Sigmoid colon (tissue), 7 donors: ENCODE measurements around the gene SDK1. TPM values are rescaled to one million over a fixed set of nuclear protein-coding genes. Genes with fewer than 3 reads are reported as not detected.

Experiments
- DNase-seq: peaks from one replicate; pipeline ENCODE4 v3.0.0-alpha.2; 2019
- H3K27ac ChIP-seq, 4 donors: fragments of 200-600 bp; sonication (generic); one replicate each; pipeline ENCODE4 v1.5.1; 2016 to 2019; ENCODE audit warnings: mild to moderate bottlenecking in 1 of 4
- H3K27me3 ChIP-seq, 3 donors: fragments of 200-600 bp; sonication (generic); one replicate each; pipeline ENCODE4 v1.5.1; 2019; ENCODE audit warnings: mild to moderate bottlenecking in 1 of 3
- H3K36me3 ChIP-seq, 4 donors: fragments of 200-600 bp; sonication (generic); one replicate each; pipeline ENCODE4 v1.5.1; 2016 to 2019
- H3K4me1 ChIP-seq, 4 donors: fragments of 200-600 bp; sonication (generic); one replicate each; pipeline ENCODE4 v1.5.1; 2017 to 2019
- H3K4me3 ChIP-seq, 4 donors: fragments of 200-600 bp; sonication (generic); one replicate each; pipeline ENCODE4 v1.5.1; 2017 to 2019; ENCODE audit warnings: mild to moderate bottlenecking in 2 of 4, moderate library complexity in 1 of 4
- H3K9me3 ChIP-seq, 4 donors: fragments of 200-600 bp in 3 of 4; sonication (generic) in 3 of 4; one replicate each; pipeline versions ENCODE4 v1.5.1 to v1.6.1; 2013 to 2019
- EP300 ChIP-seq, 4 donors: sonication (generic); formaldehyde crosslinking; IDR thresholded peaks; one replicate each; pipeline ENCODE4 v1.6.1; 2017; ENCODE audit warnings: antibody characterized with exemption in 4 of 4
- POLR2A ChIP-seq, 2 donors: fragments of 450-650 bp; IDR thresholded peaks; one replicate each; pipeline ENCODE4 v1.6.1; 2016; ENCODE audit warnings: antibody characterized with exemption in 2 of 2, mild to moderate bottlenecking in 2 of 2, moderate library complexity in 2 of 2
- POLR2AphosphoS5 ChIP-seq, 4 donors: sonication (generic); formaldehyde crosslinking; IDR thresholded peaks; one replicate each; pipeline ENCODE4 v1.6.1; 2017; ENCODE audit warnings: antibody characterized with exemption in 4 of 4
- WGBS, 2 donors: extraction: QIAGEN DNeasy Blood & Tissue Kit; methylation state at CpG; one replicate each; pipeline ENCODE4 v1.1.7; 2013; 5-methylcytosine and 5-hydroxymethylcytosine counted together
- intact Hi-C: fragments of 100-400 bp; cut with DNase I; formaldehyde crosslinking; loops from one replicate; pipeline ENCODE4 v1.15.1; 2023
- polyA plus RNA-seq, 3 donors: library from polyadenylated mRNA; stranded (reverse); fragments of 200-250 nt; gene quantifications; one replicate each; pipeline ENCODE4 v1.2.3, GENCODE V29; 2013
- total RNA-seq, 4 donors: library from RNA; depleted of rRNA; stranded (reverse); fragments of >200 nt; gene quantifications; one replicate each; pipeline ENCODE4 v1.1.0, GENCODE V29; 2016
- TF ChIP-seq, protein P1 (sequence below), 4 experiments: fragments of 450-650 bp in 3 of 4; fragments of 200-600 bp in 1 of 4; IDR thresholded peaks; one replicate each; pipeline ENCODE4 v1.5.1; 2016 to 2019; ENCODE audit warnings: antibody characterized with exemption in 4 of 4, mild to moderate bottlenecking in 3 of 4, moderate library complexity in 2 of 4
- donor health status: healthy with polysubstance abuse.
- donor health status: Bipolar disorder and iron deficiency.
- donor health status: healthy.

The SDK1 gene
- total and polyA plus RNA-seq, 7 donors: under 0.01 to 23.0 (median 10.0) TPM; not detected in 1

DNA sequence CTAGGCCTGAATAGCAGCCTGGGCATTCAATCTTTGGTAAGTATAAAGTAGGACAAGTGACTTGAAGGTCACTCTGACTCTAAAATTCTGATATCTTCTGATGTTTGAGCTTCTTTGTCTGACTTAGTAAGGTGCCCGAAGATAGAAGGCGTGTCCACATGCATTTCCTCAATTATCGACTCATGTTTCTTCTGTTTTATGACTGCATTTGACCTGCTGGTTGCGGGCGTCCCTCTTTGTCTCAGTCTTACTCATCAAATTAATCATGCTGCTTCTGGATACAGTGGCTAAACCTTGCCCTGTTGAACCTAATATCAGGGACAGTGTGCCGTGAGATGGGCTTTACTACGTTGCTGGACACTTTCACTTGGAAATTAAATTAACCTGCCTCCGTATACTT, 534.1 kb downstream of the SDK1 start:
- Histone ChIP-seq H3K27me3 (no peaks in the 10 kb centered on the region), H3K4me3 (no peak overlapping the region), H3K4me1 (no peaks in the 10 kb centered on the region), H3K36me3 (no peaks in the 10 kb centered on the region), H3K9me3 (no peaks in the 10 kb centered on the region), H3K27ac (no peak overlapping the region)
- TF ChIP-seq POLR2A (IDR thresholded peaks at IDR 0.05) (no peak), POLR2AphosphoS5 (IDR thresholded peaks at IDR 0.05) (no peak), EP300 (IDR thresholded peaks at IDR 0.05) (no peak)
- TF ChIP-seq, protein P1, sequence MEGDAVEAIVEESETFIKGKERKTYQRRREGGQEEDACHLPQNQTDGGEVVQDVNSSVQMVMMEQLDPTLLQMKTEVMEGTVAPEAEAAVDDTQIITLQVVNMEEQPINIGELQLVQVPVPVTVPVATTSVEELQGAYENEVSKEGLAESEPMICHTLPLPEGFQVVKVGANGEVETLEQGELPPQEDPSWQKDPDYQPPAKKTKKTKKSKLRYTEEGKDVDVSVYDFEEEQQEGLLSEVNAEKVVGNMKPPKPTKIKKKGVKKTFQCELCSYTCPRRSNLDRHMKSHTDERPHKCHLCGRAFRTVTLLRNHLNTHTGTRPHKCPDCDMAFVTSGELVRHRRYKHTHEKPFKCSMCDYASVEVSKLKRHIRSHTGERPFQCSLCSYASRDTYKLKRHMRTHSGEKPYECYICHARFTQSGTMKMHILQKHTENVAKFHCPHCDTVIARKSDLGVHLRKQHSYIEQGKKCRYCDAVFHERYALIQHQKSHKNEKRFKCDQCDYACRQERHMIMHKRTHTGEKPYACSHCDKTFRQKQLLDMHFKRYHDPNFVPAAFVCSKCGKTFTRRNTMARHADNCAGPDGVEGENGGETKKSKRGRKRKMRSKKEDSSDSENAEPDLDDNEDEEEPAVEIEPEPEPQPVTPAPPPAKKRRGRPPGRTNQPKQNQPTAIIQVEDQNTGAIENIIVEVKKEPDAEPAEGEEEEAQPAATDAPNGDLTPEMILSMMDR (IDR thresholded peaks at IDR 0.05): no peak
- WGBS, 2 donors: 24 to 76% methylated on average over 8 of the region's 8 CpGs
- DNase-seq: no peak
- intact Hi-C loops: no loop called here

GRCh38 chr7:3836855-3837254, 535.8 kb downstream of the SDK1 start:
- intact Hi-C loops: no loop called here
- DNase-seq: no peak
- Histone ChIP-seq H3K4me3 (no peak overlapping the region), H3K9me3 (no peaks in the 10 kb centered on the region), H3K27me3 (no peaks in the 10 kb centered on the region), H3K27ac (no peak overlapping the region), H3K4me1 (no peaks in the 10 kb centered on the region), H3K36me3 (no peaks in the 10 kb centered on the region)
- WGBS, 2 donors: 87% methylated on average over 7 of the region's 7 CpGs
- TF ChIP-seq, protein P1 (IDR thresholded peaks at IDR 0.05): no peak

GRCh38 chr7:3844540-3845151, 543.6 kb downstream of the SDK1 start:
- no peak for DNase-seq
- no peak overlapping the region for H3K27ac ChIP-seq
- TF ChIP-seq POLR2A (IDR thresholded peaks at IDR 0.05): no peak
- TF ChIP-seq, protein P1 (IDR thresholded peaks at IDR 0.05): no peak
- no peak for TF ChIP-seq POLR2AphosphoS5 (IDR thresholded peaks at IDR 0.05)
- no peak for TF ChIP-seq EP300 (IDR thresholded peaks at IDR 0.05)
- WGBS, 2 donors: 87 to 92% methylated on average over 10 of the region's 10 CpGs
- no peaks in the 10 kb centered on the region for H3K27me3 ChIP-seq
- no peaks in the 10 kb centered on the region for H3K9me3 ChIP-seq
- no peaks in the 10 kb centered on the region for H3K36me3 ChIP-seq
- H3K4me1 ChIP-seq: no peaks in the 10 kb centered on the region
- H3K4me3 ChIP-seq: no peak overlapping the region
- intact Hi-C loops: no loop called here

GRCh38 chr7:3846738-3847137, 545.7 kb downstream of the SDK1 start:
- no peak for DNase-seq
- Histone ChIP-seq H3K4me3 (no peak overlapping the region), H3K4me1 (no peaks in the 10 kb centered on the region), H3K27me3 (no peaks in the 10 kb centered on the region), H3K9me3 (no peaks in the 10 kb centered on the region), H3K27ac (no peak overlapping the region), H3K36me3 (no peaks in the 10 kb centered on the region)
- WGBS, 2 donors: 85 to 93% methylated on average over 9 of the region's 9 CpGs
- intact Hi-C loops: no loop called here
- no peak for TF ChIP-seq POLR2A (IDR thresholded peaks at IDR 0.05)
- TF ChIP-seq, protein P1 (IDR thresholded peaks at IDR 0.05): no peak
- TF ChIP-seq POLR2AphosphoS5 (IDR thresholded peaks at IDR 0.05): no peak
- TF ChIP-seq EP300 (IDR thresholded peaks at IDR 0.05): no peak

DNA sequence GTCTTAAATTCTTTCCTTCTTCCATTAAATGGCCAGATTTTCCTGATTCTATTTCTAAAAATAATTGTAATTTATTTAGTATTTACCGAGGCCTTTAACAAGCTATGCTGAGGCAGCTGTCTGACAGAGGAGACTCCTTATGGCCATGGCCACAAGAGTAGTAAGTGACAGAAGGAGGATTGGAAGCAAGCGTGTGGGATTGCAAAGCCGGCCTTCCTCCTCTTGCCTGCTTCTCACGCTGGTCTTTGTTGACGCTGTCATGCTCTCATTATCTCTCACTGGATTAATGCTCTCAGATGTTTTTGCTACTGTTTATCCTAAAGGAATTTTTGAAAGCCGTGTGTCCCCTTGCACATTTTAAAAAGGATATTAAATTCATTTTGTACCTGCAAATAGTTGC, 546.3 kb downstream of the SDK1 start:
- no peak overlapping the region for H3K27ac ChIP-seq
- no peaks in the 10 kb centered on the region for H3K36me3 ChIP-seq
- intact Hi-C loops: no loop called here
- H3K4me1 ChIP-seq: no peaks in the 10 kb centered on the region
- WGBS, 2 donors: 84 to 89% methylated on average over 6 of the region's 6 CpGs
- no peak for DNase-seq
- no peaks in the 10 kb centered on the region for H3K27me3 ChIP-seq
- no peak overlapping the region for H3K4me3 ChIP-seq
- no peaks in the 10 kb centered on the region for H3K9me3 ChIP-seq
- TF ChIP-seq EP300 (IDR thresholded peaks at IDR 0.05) (no peak), POLR2AphosphoS5 (IDR thresholded peaks at IDR 0.05) (no peak), POLR2A (IDR thresholded peaks at IDR 0.05) (no peak)
- TF ChIP-seq, protein P1 (IDR thresholded peaks at IDR 0.05): no peak
